ENCODE results near the gene PKDCC. TPM values are rescaled to one million over a fixed set of nuclear protein-coding genes. Genes with fewer than 3 reads are reported as not detected.

Gene PKDCC
- total and polyA plus RNA-seq, 2 donors (not counting 1 experiment from before 2014, with no cell fraction given), result 0.20 to 0.82 TPM

- POLR2A ChIA-PET, result interaction anchor here (1.0 to 3.8 kb wide), 2 partner anchors 14 to 15 kb away, joined by 3 to 28 read pairs; no protein-coding TSS in a partner anchor
- intact Hi-C loops (cut with micrococcal nuclease), result loop anchor here (5.0 to 10.0 kb wide), 2 partner anchors 463 to 1051 kb away; partner anchors contain the start of gene MTA3
- no peaks in the 10 kb centered on the region for H3K27me3 ChIP-seq (replicated peaks in 1 of 4; ENCODE audit: control extremely low read depth in 1 of 4, control insufficient read depth in 3 of 4, insufficient read depth in 4 of 4, low read length in 3 of 4)
- peaks cover 91 to 97% of the 10 kb centered on the region in 2 donors for H3K4me1 ChIP-seq (ENCODE audit: control insufficient read depth in 2 of 2, insufficient read depth in 2 of 2, low read length in 2 of 2)
- no peaks in the 10 kb centered on the region for H3K9me3 Mint-ChIP-seq (ENCODE audit: insufficient read depth)
- H3K9ac ChIP-seq (ENCODE audit: low read length), result no peak overlapping the region
- H3K27me3 Mint-ChIP-seq, result no peaks in the 10 kb centered on the region
- H3K27ac Mint-ChIP-seq, result no peak overlapping the region
- CTCF ChIA-PET, result interaction anchor here (0.6 to 5.1 kb wide), 4 partner anchors 9 to 129 kb away, joined by 4 to 37 read pairs (median 31); no protein-coding TSS in a partner anchor
- peaks cover 53% of the 10 kb centered on the region for H3K4me1 Mint-ChIP-seq
- H3K9me3 ChIP-seq (ENCODE audit: control extremely low read depth in 1 of 3, control insufficient read depth in 2 of 3, insufficient read depth in 1 of 3, low read length in 2 of 3), result peaks cover 0 to 12% (median 6%) of the 10 kb centered on the region in 3 donors
- no peak overlapping the region for H3K4me3 ChIP-seq (ENCODE audit: control extremely low read depth in 1 of 5, extremely low read depth in 1 of 5, insufficient read depth in 1 of 5, low read depth in 2 of 5, low read length in 4 of 5)
- peak overlapping the region; percentile 94 for H3K4me2 ChIP-seq (replicated peaks; ENCODE audit: low read depth, low read length, poor library complexity, severe bottlenecking)
- H3K79me2 ChIP-seq (ENCODE audit: control insufficient read depth, insufficient read depth, low read length), result peaks cover 13% of the 10 kb centered on the region
- H3K36me3 ChIP-seq (replicated peaks in 1 of 2; ENCODE audit: control extremely low read depth in 1 of 2, control insufficient read depth in 1 of 2, extremely low read depth in 1 of 2, insufficient read depth in 2 of 2, low read length in 1 of 2), result no peaks in the 10 kb centered on the region
- ATAC-seq (ENCODE audit: low read depth) (no peak), DNase-seq (peak; percentile 31)
- TF ChIP-seq EZH2 (IDR thresholded peaks at IDR 0.05; ENCODE audit: borderline replicate concordance, insufficient read depth, low read depth, low read length, poor library complexity, severe bottlenecking) (no peak), CTCF (IDR thresholded peaks at IDR 0.05) (no peak)
- H3K4me3 Mint-ChIP-seq, result no peak overlapping the region
- H4K20me1 ChIP-seq (ENCODE audit: control insufficient read depth, insufficient read depth, low read length, poor library complexity, severe bottlenecking), result no peaks in the 10 kb centered on the region
- WGBS (ENCODE audit: insufficient coverage), result 29% methylated on average over 1 of the region's 3 CpGs
- H2AFZ ChIP-seq (ENCODE audit: insufficient read depth, low read depth, low read length, poor library complexity, severe bottlenecking), result no peak overlapping the region
- peak overlapping the region; percentile 98 to 99 for H3K27ac ChIP-seq (ENCODE audit: low read length in 2 of 2)
Measured at GRCh38 chr2:42103829-42104228, 56.0 kb downstream of the PKDCC start.

- peaks cover 19% of the 10 kb centered on the region for H3K79me2 ChIP-seq (ENCODE audit: control insufficient read depth, insufficient read depth, low read length)
- no peak overlapping the region for H2AFZ ChIP-seq (ENCODE audit: insufficient read depth, low read depth, low read length, poor library complexity, severe bottlenecking)
- H3K4me1 ChIP-seq (ENCODE audit: control insufficient read depth in 2 of 2, insufficient read depth in 2 of 2, low read length in 2 of 2), result peaks cover 91 to 97% of the 10 kb centered on the region in 2 donors
- Mint-ChIP-seq H3K4me3 (no peak overlapping the region), H3K27ac (no peak overlapping the region), H3K4me1 (peaks cover 45% of the 10 kb centered on the region), H3K9me3 (ENCODE audit: insufficient read depth) (no peaks in the 10 kb centered on the region), H3K27me3 (no peaks in the 10 kb centered on the region)
- H3K27me3 ChIP-seq (replicated peaks in 1 of 4; ENCODE audit: control extremely low read depth in 1 of 4, control insufficient read depth in 3 of 4, insufficient read depth in 4 of 4, low read length in 3 of 4), result no peaks in the 10 kb centered on the region
- H3K36me3 ChIP-seq (replicated peaks in 1 of 2; ENCODE audit: control extremely low read depth in 1 of 2, control insufficient read depth in 1 of 2, extremely low read depth in 1 of 2, insufficient read depth in 2 of 2, low read length in 1 of 2), result no peaks in the 10 kb centered on the region
- CTCF ChIA-PET, result interaction anchor here (2.1 to 5.1 kb wide), 5 partner anchors 10 to 91 kb away, joined by 5 to 37 read pairs (median 26); no protein-coding TSS in a partner anchor
- H4K20me1 ChIP-seq (ENCODE audit: control insufficient read depth, insufficient read depth, low read length, poor library complexity, severe bottlenecking), result no peaks in the 10 kb centered on the region
- no peak for ATAC-seq (ENCODE audit: low read depth)
- TF ChIP-seq CTCF (IDR thresholded peaks at IDR 0.05), result no peak
- no peak for TF ChIP-seq EZH2 (IDR thresholded peaks at IDR 0.05; ENCODE audit: borderline replicate concordance, insufficient read depth, low read depth, low read length, poor library complexity, severe bottlenecking)
- POLR2A ChIA-PET, result interaction anchor here (1.2 to 3.8 kb wide), 3 partner anchors 13 to 65 kb away, joined by 3 to 28 read pairs (median 11); partner anchors contain the start of gene EML4
- H3K4me2 ChIP-seq (replicated peaks; ENCODE audit: low read depth, low read length, poor library complexity, severe bottlenecking), result peak overlapping the region; percentile 94
- no peak for DNase-seq
- 68% methylated on average over 4 of the region's 5 CpGs for WGBS (ENCODE audit: insufficient coverage)
- intact Hi-C loops (cut with micrococcal nuclease), result loop anchor here (5.0 to 10.0 kb wide), 2 partner anchors 463 to 1050 kb away; partner anchors contain the start of gene MTA3
- peak overlapping the region; percentile 65 for H3K9ac ChIP-seq (ENCODE audit: low read length)
- H3K9me3 ChIP-seq (ENCODE audit: control extremely low read depth in 1 of 3, control insufficient read depth in 2 of 3, insufficient read depth in 1 of 3, low read length in 2 of 3), result peaks cover 0 to 11% (median 5%) of the 10 kb centered on the region in 3 donors
- H3K27ac ChIP-seq (ENCODE audit: low read length in 2 of 2), result peak overlapping the region; percentile 98 to 99
- peak overlapping the region in 1 of 5 experiments; percentile 59 for H3K4me3 ChIP-seq (ENCODE audit: control extremely low read depth in 1 of 5, extremely low read depth in 1 of 5, insufficient read depth in 1 of 5, low read depth in 2 of 5, low read length in 4 of 5)
Measured at GRCh38 chr2:42104621-42105020, 56.8 kb downstream of the PKDCC start.
